Measurements from ENCODE around the gene ZC3H4.
A peak's percentile ranks its signal among the peaks of the same experiment; 100 is the strongest.

Gene ZC3H4

GRCh38 chr19:47133021-47133471 lies 19.5 kb upstream of the ZC3H4 start:
- DNase-seq (ENCODE audit: low spot score), result no peak

DNA sequence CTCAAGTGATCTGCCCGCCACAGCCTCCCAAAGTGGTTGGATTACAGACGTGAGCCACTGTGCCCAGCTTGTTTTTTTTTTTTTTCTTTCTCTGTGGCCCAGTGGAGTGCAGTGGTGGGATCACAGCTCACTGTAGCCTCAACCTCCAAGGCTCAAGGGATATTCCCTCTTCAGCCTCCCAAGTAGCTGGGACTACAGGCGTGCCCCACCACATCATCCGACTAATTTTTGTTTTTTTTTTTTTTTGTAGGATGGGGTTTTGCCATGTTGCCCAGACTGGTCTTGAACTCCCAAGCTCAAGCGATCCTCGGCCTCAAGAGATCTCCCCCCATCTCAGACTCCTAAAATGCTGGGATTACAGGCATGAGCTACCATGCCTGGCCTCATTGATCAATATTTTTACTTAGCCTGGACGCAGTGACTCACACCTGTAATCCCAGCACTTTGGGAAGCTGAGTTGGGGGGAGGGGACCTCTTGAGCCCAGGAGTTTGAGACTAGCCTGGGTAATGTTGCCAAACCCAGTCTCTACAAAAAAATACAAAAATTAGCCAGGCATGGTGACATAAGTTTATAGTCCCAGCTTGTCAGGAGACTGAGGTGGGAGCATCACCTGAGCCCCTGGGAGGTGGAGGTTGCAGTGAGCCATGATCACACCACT lies 18.7 kb upstream of the ZC3H4 start:
- DNase-seq (ENCODE audit: low spot score), result no peak

GRCh38 chr19:47130589-47131227 lies 17.1 kb upstream of the ZC3H4 start, which contains the start of gene SAE1:
Gene SAE1, plus strand, starts transcription at chr19:47130835. Its CDS starts 96 bp downstream, at chr19:47130931.
- DNase-seq (ENCODE audit: low spot score), result peak; percentile 98

DNA sequence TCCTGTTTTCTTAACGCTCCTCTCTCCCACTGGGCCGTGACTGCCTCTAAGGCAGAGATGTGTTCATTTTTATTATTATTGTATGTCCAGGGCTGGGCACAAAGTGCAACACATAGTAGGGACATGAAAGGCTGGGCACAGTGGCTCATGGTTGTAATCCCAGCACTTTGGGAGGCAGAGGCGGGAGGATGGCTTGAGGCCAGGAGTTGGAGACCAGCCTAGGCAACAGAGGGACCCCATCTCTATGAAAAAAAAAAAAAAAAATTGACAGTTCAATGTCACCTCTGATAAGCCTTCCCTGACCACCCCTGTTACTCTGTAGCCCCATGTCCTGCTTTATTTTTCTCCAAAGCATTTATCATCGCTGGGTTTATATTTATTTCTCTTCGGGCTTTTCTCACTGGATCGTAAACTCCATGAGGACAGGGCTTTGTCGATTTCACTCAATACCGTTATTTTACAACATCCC lies 16.6 kb upstream of the ZC3H4 start:
- no peak for DNase-seq (ENCODE audit: low spot score)

- DNase-seq (ENCODE audit: low spot score), result no peak
Observed at GRCh38 chr19:47129579-47129978, 16.0 kb upstream of the ZC3H4 start.

- no peak for DNase-seq (ENCODE audit: low spot score)
Observed at GRCh38 chr19:47125669-47125938, 12.0 kb upstream of the ZC3H4 start.

DNA sequence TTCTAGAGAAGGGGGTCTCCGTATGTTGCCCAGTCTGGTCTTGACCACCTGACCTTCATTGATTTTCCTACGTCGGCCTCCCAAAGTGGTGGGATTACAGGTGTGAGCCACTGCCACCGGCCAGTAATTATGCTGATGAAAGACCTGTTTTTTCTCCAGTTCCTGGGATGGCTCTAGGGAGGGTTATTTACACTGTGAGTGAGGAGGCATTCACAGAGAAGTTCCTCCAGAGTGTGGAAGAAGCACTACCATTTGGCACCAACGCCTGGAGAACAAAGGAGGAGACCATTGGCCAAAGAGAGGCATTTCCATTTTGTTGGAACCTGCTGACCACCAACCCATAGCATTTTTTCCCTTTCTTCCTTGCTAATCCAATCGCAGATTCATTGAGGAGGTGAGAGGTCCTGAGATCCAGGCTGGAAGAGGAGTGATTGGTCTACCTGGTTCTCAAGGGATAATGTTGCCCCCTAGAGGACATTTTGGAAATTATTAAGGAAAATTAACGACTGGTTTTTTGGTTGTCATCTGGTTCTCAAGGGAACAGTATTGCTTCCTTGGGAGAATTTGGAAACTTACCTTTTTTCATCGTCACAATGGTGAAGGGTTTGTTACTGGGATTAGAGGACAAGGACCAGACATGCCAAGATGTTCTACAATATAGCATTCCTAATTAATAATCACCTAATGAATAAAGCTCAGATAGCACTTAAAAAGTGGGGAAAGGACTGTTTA lies 11.5 kb upstream of the ZC3H4 start:
- peak; percentile 62 for DNase-seq (ENCODE audit: low spot score)

GRCh38 chr19:47123406-47123805 lies 9.8 kb upstream of the ZC3H4 start:
- DNase-seq (ENCODE audit: low spot score), result no peak

DNA sequence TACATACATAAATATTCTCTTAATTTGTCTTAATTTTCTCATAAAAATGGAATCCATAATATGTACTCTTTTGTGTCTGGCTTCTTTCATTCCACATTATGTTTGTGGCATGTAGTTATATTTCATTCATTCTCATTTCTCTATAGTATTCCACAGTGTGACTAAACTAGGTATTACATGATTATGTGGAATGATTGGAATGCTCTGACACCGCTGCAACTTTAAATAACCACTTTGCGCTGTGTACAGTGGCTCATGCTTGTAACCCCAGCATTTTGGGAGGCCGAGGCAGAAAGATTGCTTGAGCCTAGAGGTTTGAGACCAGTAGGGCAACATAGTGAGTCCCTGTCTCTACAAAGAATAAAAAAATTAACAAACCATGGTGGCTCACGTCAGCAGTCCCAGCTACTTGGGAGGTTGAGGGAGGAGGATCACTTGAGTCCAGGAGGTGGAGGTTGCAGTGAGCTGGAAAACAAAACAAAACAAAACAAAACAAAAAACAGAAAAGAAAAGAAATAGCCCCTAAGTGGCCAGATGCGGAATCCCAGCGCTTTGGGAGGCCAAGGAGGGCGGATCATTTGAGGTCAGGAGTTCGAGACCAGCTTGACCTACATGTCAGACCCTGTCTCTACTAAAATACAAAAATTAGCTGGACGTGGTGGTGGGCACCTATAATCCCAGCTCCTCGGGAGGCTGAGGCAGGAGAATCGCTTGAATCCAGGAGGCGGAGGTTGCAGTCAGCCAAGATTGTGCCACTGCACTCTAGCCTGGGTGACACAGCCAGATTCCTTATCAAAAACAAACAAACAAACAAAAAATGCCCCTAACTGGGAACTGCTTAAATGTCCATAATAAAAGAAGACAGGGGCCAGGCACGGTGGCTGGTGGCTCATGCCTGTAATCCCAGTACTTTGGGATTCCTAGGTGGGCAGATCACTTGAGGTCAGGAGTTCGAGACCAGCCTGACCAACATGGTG lies 9.1 kb upstream of the ZC3H4 start:
- DNase-seq (ENCODE audit: low spot score), result no peak

GRCh38 chr19:47120470-47121067 lies 7.0 kb upstream of the ZC3H4 start:
- no peak for DNase-seq (ENCODE audit: low spot score)

GRCh38 chr19:47113850-47114651 lies 475 bp upstream of the ZC3H4 start:
- no peak for DNase-seq (ENCODE audit: low spot score)

- peak; percentile 82 for DNase-seq (ENCODE audit: low spot score)
Observed at GRCh38 chr19:47112166-47112996, 1.2 kb downstream of the ZC3H4 start.

- no peak for DNase-seq (ENCODE audit: low spot score)
Observed at GRCh38 chr19:47111682-47112165, 1.9 kb downstream of the ZC3H4 start.

DNA sequence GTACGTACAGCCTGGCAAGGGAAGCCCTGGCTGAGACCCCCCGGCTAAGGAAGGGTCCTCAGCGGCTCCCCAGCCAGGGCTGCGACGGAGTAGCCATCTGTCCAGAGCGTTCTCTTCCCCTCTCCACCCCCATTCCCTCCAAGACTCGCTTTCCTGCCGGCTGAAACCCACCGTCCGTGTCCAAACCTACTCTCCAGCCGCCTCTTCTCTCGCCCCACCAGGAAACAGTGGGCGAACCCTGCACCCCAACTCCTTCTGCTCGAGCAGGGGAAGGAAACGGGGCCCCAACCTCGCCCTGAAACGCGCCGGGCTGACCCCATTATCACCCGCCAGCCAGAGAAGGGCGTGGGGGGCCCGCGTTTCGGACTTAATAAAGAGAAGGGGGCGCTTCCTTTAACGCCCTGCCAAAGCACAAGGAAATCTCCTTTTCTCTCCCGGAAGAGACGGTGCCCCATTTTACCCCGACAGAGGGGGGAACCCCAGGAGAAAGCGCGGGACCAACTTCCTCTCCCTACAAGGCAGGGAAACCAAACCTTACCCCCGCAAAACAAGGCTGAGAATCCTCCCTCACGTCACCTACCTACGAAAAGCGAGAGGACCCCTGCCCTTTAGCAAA lies 2.5 kb downstream of the ZC3H4 start:
- DNase-seq (ENCODE audit: low spot score), result peak; percentile 44

DNA sequence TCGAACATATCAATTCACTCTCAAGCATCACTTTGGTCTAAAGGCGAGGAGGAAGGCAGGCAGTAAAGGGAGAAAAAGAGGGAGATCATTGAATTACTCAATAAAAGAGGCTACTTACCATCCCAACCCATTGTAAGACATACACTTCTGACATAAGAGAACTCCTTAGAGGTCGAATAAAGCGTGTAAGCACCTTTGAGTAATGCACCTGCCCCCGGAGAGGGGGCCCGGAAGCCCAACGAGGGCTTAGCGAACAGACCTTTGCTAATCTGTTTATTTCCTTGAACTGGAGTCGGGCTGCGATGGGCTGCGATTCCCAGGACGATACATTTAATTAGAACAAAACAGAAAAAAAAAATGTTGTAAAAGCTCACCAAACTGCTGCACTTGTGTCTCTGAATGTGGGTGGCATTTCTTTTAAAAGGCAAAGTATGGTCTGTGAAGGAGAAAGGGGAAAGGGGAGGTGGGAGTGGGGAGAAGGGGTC lies 3.0 kb downstream of the ZC3H4 start:
- DNase-seq (ENCODE audit: low spot score), result no peak

DNA sequence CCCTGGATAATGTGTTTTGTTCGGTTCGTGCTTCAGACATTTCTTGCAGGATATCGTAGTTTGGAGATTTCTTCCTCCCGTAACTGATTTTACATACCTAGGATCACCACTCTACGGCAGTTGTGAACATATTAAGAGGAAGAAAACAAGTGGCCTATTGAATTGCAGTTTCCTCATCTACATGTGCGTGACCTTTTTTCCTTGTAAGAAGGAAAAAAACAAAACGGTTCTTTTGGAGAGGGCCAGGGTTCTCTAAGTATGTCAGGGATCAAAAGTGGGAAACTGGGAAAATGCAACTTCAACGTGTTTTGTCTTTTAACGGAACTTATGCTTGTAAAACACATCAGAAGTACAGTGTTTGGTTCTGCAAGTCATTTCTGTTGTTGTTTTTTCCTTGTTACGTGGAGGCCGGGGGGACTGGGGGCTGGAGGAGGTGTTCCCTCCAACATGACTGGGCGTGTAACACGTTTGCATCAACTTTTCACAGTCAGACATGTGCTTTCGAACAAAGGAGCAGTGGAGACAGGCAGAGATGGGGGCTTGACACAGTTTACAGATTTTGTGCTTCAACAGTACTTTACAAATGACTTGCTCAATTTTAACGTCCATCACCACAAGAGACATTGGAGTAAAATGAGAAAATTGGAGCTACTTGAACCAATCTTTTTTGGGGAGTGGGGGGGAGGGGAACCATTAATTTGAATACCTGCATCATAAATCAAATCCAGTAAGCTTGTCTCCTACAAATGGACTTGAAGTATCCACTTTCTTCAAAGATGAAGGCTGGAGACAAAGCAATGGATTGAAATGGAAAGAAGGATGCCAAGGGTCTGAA lies 3.8 kb downstream of the ZC3H4 start:
- DNase-seq (ENCODE audit: low spot score), result no peak

DNA sequence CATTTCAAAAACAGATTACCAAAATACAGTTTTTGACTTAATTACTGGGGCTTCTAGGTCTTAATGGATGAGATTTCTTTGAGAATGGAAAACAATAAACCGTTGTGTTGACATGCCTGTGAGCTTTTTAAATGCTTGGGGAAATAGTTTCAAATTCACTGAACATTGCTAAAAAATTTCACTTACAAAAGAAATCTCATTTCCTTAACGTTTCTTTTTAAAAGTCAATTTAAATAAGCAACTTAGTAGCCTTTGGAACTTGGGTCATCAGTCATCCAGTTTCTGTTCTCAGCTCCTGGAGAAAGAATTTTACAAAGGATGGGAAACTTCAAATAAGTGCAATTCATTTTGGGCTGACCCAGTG lies 4.4 kb downstream of the ZC3H4 start:
- DNase-seq (ENCODE audit: low spot score), result no peak

Measured in germinal center (tissue), 1 donor.